ENCODE data around the gene DIP2C. TPM values are rescaled to one million over a fixed set of nuclear protein-coding genes. Genes with fewer than 3 reads are reported as not detected.
"Not testable (repeated sequence)": the region's sequence is repeated elsewhere in the genome, so short reads cannot be mapped to it uniquely, and the experiment has no call there.

The DIP2C gene
- total and polyA plus RNA-seq, 2 donors (not counting 1 experiment from before 2014, with no cell fraction given) = 1.3 to 1.9 TPM

- ChIA-PET POLR2A (interaction anchor here (0.7 to 0.9 kb wide), 2 partner anchors 21 to 69 kb away, joined by 3 read pairs; no protein-coding TSS in a partner anchor), CTCF (interaction anchor here (1.3 kb wide), 1 partner anchor 9 kb away, joined by 5 read pairs; no protein-coding TSS in a partner anchor)
- H3K27me3 ChIP-seq (replicated peaks in 1 of 4; ENCODE audit: control extremely low read depth in 1 of 4, control insufficient read depth in 3 of 4, insufficient read depth in 4 of 4, low read length in 3 of 4) = no peaks in the 10 kb centered on the region
- ATAC-seq (ENCODE audit: low read depth) = peak; percentile 97
- peaks cover 3% of the 10 kb centered on the region for H3K27me3 Mint-ChIP-seq
- DNase-seq = peak; percentile 68
- no peak overlapping the region for H3K27ac ChIP-seq (ENCODE audit: low read length in 2 of 2)
- H3K4me3 ChIP-seq (ENCODE audit: control extremely low read depth in 1 of 5, extremely low read depth in 1 of 5, insufficient read depth in 1 of 5, low read depth in 2 of 5, low read length in 4 of 5) = peak overlapping the region in 3 of 5 experiments; percentile 1 to 32 (median 18)
- H3K4me1 ChIP-seq (ENCODE audit: control insufficient read depth in 2 of 2, insufficient read depth in 2 of 2, low read length in 2 of 2) = peaks cover 10 to 21% of the 10 kb centered on the region in 2 donors
- peak overlapping the region; percentile 50 for H3K27ac Mint-ChIP-seq
- TF ChIP-seq CTCF (IDR thresholded peaks at IDR 0.05) (no peak), EZH2 (IDR thresholded peaks at IDR 0.05; ENCODE audit: borderline replicate concordance, insufficient read depth, low read depth, low read length, poor library complexity, severe bottlenecking) (no peak)
- WGBS (ENCODE audit: insufficient coverage) = 58% methylated on average over 10 of the region's 15 CpGs
- peaks cover 0 to 6% (median 0%) of the 10 kb centered on the region in 3 donors for H3K9me3 ChIP-seq (ENCODE audit: control extremely low read depth in 1 of 3, control insufficient read depth in 2 of 3, insufficient read depth in 1 of 3, low read length in 2 of 3)
- intact Hi-C loops (cut with micrococcal nuclease) = no loop called here
- peak overlapping the region; percentile 75 for H3K4me3 Mint-ChIP-seq
- H3K4me1 Mint-ChIP-seq = peaks cover 21% of the 10 kb centered on the region
- no peaks in the 10 kb centered on the region for H4K20me1 ChIP-seq (ENCODE audit: control insufficient read depth, insufficient read depth, low read length, poor library complexity, severe bottlenecking)
- H3K9ac ChIP-seq (ENCODE audit: low read length) = peak overlapping the region; percentile 5
- H3K9me3 Mint-ChIP-seq (ENCODE audit: insufficient read depth) = no peaks in the 10 kb centered on the region
- no peaks in the 10 kb centered on the region for H3K79me2 ChIP-seq (ENCODE audit: control insufficient read depth, insufficient read depth, low read length)
- H3K4me2 ChIP-seq (replicated peaks; ENCODE audit: low read depth, low read length, poor library complexity, severe bottlenecking) = peak overlapping the region; percentile 50
- H3K36me3 ChIP-seq (replicated peaks in 1 of 2; ENCODE audit: control extremely low read depth in 1 of 2, control insufficient read depth in 1 of 2, extremely low read depth in 1 of 2, insufficient read depth in 2 of 2, low read length in 1 of 2) = peaks cover 0 to 2% of the 10 kb centered on the region in 2 experiments
- peak overlapping the region; percentile 25 for H2AFZ ChIP-seq (ENCODE audit: insufficient read depth, low read depth, low read length, poor library complexity, severe bottlenecking)
These were observed 365.7 kb downstream of the DIP2C start for GRCh38 chr10:323651-324293.

- DNase-seq; H3K27ac ChIP-seq (ENCODE audit: low read length in 2 of 2); H2AFZ ChIP-seq (ENCODE audit: insufficient read depth, low read depth, low read length, poor library complexity, severe bottlenecking); H3K9ac ChIP-seq (ENCODE audit: low read length); ATAC-seq (ENCODE audit: low read depth); H4K20me1 ChIP-seq (ENCODE audit: control insufficient read depth, insufficient read depth, low read length, poor library complexity, severe bottlenecking); H3K79me2 ChIP-seq (ENCODE audit: control insufficient read depth, insufficient read depth, low read length); H3K4me3 Mint-ChIP-seq; H3K9me3 ChIP-seq (ENCODE audit: control extremely low read depth in 1 of 3, control insufficient read depth in 2 of 3, insufficient read depth in 1 of 3, low read length in 2 of 3); intact Hi-C loops (cut with micrococcal nuclease); H3K36me3 ChIP-seq (replicated peaks in 1 of 2; ENCODE audit: control extremely low read depth in 1 of 2, control insufficient read depth in 1 of 2, extremely low read depth in 1 of 2, insufficient read depth in 2 of 2, low read length in 1 of 2); H3K4me3 ChIP-seq (ENCODE audit: control extremely low read depth in 1 of 5, extremely low read depth in 1 of 5, insufficient read depth in 1 of 5, low read depth in 2 of 5, low read length in 4 of 5); H3K27me3 Mint-ChIP-seq; H3K27me3 ChIP-seq (replicated peaks in 1 of 4; ENCODE audit: control extremely low read depth in 1 of 4, control insufficient read depth in 3 of 4, insufficient read depth in 4 of 4, low read length in 3 of 4); H3K9me3 Mint-ChIP-seq (ENCODE audit: insufficient read depth); H3K27ac Mint-ChIP-seq: not testable (repeated sequence)
- CTCF ChIA-PET = interaction anchor here (1.3 kb wide), 1 partner anchor 10 kb away, joined by 5 read pairs; no protein-coding TSS in a partner anchor
- WGBS (ENCODE audit: insufficient coverage) = 84% methylated on average over 11 of the region's 43 CpGs
- Histone ChIP-seq H3K4me2 (replicated peaks; ENCODE audit: low read depth, low read length, poor library complexity, severe bottlenecking) (peak overlapping the region; percentile 50), H3K4me1 (ENCODE audit: control insufficient read depth in 2 of 2, insufficient read depth in 2 of 2, low read length in 2 of 2) (peaks cover 16 to 28% of the 10 kb centered on the region in 2 donors)
- POLR2A ChIA-PET = interaction anchor here (0.7 kb wide), 1 partner anchor 68 kb away, joined by 3 read pairs; no protein-coding TSS in a partner anchor
- H3K4me1 Mint-ChIP-seq = peaks cover 26% of the 10 kb centered on the region
These were observed 366.4 kb downstream of the DIP2C start for GRCh38 chr10:323046-323445.
